HCEC 1CT (cell line): ENCODE data around the gene PTPRT.

ENCODE experiments used
- DNase-seq: peaks from one replicate; pipeline ENCODE4 v3.0.0-alpha.2; 2017

PTPRT gene

DNA sequence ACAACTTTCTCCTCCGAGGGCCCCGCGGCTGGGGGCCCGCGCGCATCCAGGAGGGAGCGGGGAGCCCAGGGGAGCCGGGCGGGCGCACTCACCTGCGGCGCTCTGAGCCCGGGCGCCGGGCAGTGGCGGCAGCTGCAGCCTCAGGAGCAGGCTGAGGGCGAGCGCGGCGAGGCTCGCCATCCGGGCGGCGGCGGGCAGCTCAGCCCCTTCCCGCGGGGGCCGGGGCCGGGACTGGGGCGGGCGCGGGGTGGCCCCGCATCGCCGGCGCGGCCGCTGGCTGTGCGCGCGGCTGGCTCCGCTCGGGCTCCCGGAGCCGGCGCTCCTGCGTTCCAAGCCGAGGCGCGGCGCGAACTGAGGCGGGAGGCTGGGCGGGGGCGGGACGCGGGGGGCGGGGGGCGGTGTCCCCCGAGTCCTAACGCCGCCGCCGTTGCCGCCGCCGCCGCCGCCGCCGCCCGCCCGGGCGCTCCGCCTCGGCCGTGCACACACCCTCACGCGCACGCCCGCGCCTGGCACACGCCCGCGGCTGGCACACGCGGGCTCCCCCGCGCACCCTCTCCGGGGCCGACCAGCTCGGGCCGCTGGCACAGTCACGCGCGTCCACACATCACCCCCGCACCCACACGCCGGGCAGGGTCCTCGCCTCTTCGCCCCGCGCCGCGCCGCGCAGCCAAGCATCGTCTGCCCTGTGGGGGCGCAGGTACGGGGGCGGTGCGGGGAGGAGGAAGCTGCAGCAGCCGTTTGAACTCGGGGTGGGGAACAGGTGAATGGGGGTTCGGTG, at the start of gene PTPRT:
Gene PTPRT (minus strand): TSS at position 353 of the 778 bp plus-strand sequence. CDS start 173 bp downstream, at position 180.
- no peak for DNase-seq

DNA sequence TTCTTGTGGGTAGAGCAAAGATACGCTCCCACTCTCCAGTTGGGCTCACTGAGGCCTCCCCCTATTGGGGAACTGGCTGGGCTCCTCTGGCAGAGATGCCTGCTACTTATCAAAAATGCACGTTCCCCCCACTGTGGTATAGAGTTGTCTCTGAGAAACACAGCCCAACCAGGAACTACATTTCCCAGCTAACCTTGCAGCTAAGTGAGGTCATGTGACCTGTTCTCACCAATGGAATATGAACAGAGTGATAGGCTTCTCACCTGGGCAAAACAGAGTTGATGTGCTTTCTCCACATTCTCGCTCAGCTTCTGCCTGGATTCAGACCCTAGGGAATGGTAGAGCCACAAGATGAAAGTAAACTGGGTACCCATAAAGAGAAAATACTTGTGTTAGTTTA, 49.1 kb upstream of the PTPRT start:
- DNase-seq: no peak

DNA sequence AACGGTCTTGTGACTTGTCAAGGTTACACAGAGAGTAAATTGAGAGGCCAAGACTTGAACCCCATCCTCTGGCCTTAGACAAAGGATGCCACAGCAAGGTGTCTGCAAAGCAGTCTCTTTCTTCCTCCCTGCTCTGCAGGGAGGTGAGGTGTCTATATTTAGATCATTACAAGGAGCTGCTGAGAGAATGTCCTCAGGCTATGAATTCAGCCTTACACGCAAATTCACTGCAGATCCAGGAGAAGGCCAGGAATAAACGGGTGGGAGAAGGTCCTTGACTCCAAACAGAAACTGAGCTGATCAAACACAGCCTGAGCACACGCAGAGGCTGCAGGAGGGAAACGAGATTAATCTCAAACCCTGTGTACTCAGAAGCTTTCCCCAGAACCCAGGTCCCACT, 48.6 kb upstream of the PTPRT start:
- DNase-seq: no peak

DNA sequence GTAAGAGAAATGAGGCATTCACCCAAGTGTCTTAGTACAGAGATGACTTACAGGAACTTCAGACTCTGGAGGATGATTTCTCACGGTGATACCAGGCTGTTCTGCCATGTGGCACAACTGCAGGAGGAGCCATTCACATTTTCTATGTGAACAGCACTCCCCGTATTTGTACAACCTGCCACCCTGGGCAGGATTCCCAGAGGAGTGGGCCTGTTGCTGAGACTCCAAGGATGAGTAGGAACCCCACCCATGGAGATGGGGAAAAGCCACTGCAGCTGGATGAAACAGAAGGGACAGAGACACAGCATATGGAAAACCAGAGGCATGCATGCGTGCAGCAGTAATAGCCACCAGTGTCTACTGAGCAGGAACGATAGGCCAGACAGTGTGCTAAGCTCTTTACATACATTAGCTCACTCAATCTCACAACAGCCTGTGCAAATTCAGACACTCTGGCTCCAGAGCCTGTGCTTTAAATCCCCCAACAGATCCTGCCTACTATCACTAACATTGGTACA, 48.0 kb upstream of the PTPRT start:
- no peak for DNase-seq

DNA sequence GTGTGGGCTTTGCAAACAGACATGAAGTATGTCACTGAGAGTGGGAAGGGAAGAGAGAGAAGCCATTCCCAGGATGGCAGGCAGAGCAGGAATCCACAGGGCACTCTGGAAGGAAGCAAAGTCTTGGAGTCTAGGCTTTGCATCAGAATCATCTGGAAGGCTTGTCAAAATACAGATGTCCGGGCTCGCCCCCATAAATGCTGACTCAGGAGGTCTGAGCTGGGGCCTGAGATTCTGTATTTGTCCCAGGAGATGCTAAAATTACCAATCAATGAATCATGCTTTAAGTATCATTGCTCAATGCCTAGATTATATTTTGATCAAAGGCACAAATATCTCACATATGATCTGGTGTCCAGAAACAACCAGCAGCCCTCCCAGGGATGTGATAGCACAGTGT, 46.3 kb upstream of the PTPRT start:
- DNase-seq: no peak

DNA sequence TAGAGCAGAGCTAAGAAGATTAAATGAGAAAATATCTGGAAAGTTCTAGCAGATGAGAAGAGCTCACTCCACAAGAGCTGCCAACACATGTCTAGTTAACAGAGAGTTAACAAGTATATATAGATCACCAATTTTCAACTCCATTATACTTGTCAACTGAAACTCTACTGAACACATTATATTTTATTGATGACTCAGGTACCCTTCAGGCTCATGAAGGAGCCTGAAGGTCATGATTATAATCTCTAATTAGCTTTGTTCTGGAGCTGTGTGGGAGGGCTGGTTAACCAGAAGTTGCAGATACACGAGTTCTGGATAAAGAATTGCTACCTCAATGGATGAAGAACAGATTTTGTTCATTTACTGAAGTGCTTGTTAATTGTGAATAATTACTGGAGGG, 42.1 kb upstream of the PTPRT start:
- no peak for DNase-seq

DNA sequence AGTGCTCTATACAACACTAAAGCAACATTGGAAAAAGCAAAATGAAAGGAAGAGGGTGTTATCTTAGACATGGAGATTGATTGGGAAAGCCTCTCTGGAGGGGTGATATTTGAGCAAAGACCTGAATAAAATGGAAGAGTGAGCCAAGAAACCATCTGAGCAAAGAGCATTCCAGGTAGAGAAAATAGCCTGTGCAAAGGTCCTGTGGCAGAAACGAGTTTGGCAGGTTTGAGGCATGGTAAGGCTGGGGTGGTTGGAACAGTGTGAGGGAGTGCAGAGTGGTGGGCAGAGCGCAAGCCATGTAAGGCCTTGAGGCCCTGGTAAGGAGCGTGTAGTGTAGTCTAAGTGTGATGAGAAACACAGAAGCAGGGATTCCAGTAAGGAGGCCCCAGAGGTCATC, 40.0 kb upstream of the PTPRT start:
- no peak for DNase-seq

DNA sequence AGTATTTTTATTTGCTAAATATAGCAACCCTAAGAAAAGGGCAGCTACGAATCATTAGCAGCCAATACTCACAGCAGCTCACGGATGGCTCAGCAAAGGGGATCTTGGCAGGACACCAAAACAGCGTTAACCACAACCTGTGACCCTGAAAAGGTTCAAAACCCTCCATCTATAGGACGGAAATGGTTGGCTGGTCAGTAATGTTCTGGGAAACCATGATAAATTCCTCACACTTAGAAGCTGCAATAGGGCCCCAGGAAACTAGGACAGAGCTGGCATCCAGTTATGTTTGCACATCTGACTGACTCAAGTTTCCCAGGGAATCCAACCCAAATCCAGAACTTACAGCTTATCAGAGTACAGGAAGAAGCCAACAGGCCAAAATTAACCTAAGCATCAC, 30.9 kb upstream of the PTPRT start:
- no peak for DNase-seq

DNA sequence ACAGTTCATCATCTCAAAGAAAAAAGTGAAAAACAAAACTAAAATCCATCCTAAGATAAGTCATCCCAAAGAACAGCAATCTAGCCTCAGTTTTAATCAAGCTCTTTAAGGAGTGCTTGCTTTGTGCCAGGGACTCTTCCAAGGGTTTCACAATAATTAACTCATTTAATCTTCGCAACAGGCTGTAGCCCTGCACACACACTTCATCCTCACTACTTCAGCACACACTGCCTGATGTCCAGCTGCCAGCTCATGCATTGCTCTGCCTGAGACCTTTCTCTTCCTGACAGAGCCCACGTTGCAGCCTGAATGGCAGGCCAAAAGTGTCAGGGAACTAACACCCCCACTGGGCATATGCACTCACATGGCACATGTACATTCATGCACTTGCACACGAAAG, 21.2 kb upstream of the PTPRT start:
- no peak for DNase-seq

DNA sequence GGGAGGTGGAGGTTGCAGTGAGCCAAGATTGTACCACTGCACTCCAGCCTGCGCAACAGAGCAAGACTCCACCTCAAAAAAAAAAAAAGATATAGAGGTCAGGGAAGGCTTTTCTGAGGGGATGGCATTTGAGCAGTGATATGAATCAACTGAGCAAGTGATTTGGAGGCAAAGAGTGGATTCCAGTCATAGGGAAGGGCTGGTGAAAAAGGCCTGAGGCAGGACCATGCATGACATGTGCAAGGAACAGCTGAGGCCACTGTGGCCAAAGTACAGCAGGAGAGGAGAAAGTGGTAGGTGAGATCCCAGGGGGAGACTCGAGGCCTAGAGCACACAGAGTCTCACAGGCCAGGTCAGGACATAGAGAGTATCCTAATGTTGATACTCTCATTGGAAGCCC, 20.1 kb upstream of the PTPRT start:
- DNase-seq: no peak

DNA sequence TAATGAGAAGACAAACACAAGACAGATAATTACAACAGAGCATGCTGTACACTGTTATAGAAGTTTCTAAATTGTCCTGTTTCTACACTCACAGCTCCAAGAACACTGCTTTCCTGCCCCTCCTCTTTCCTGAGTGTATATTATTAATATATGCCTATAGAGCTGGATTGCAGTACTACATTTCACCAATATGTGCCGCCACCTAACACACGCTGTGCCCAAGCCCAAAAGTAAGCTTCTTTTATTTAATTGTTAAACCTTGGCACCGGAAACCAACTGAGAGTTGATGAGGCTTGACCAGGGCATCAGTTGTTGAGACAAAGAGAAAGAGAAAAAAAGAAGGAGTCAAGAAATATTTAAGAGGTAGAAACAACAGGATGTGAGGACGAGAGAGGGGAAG, 16.0 kb upstream of the PTPRT start:
- DNase-seq: no peak

DNA sequence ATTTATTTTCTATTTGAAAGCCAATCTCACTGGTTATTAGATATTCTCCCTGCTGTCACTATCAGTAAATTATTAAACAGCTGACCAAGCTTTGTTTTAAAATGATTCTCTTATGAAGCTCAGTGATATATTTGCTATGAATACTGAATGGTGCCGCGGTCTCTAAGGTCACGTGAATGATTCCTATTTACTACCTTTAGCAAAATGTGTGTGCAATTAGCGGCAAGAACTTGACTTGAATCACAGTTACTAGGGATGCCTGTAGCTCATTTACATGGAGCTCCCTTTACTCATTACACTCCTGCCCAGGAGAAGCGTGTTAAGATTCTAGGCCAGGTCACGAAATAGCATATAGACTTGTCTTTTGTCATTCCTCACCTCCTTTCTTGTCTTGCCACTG, 12.4 kb upstream of the PTPRT start:
- DNase-seq: no peak

DNA sequence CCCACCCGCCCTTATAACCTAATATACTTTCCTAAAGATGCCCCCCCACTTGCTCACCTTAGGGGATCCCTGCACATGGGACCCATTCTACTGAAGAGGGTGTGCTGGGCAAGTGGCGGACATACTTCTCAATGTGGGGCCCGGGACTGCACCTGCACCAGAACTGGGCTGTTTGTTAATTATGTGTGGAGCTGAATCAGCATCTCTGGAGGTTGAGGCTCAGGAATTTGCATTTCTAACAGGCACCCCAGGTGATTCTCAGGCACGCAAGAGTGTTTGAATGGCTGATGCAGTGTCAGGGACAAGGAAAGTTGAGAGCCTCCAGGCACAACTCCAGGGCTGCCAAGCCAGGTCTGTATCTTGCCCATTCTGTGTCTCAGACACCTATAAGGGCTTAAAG, 8.9 kb upstream of the PTPRT start:
- no peak for DNase-seq

DNA sequence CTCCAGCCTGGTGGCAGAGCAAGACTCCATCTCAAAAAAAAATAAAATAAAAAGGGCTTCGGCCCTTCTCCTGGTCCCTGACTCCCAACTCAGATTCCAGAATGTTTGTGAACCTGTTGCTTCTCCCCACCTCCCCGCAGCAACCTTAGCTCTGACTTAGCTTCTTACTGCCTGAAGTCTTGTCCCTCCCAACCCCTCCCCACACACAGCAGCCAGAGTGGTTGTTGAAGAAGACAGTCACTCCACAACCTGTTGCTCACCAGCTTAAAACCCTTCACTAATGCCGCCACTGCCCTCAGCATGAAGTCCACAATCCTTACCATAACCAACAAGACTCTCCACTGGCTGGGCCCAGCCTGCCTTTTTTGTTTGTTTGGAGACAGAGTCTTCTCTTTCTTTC, 6.5 kb upstream of the PTPRT start:
- DNase-seq: no peak

DNA sequence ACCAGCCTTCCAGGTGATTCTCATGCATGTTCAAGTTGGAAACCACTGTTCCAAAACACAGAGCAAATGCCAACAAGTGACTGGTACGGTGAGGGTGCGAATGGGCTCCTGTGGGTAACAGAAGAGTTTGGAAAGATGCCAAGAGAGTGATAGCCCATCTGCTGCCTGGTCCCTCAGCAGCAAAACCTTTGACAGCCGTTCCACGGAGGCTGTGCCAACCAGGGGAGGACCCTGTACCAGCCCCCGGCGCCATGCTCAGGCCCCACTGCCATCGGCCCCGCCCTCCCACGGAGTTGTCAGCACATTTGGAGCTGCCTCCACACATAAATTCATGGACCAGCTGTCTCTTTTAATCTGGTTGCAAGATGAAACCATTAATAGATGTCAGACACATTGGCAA, 4.4 kb upstream of the PTPRT start:
- DNase-seq: no peak

DNA sequence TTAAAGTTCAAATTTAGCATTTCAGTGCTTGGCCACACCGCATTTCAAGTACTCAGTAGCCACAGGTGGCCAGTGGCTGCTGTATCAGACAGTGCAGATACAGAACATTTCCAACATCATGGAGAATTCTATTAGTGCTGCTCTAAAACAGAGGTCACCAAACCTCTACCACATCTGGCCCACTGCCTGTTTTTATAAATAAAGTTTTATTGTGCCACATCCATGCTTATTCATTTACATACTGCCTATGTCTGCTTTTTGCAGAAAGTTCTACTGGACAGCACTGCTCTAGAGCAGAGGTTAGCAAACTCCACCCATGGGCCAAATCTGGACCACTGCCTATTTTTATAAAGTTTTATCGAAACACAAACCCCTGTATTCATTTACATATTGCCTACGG, 3.7 kb upstream of the PTPRT start:
- DNase-seq: no peak

DNA sequence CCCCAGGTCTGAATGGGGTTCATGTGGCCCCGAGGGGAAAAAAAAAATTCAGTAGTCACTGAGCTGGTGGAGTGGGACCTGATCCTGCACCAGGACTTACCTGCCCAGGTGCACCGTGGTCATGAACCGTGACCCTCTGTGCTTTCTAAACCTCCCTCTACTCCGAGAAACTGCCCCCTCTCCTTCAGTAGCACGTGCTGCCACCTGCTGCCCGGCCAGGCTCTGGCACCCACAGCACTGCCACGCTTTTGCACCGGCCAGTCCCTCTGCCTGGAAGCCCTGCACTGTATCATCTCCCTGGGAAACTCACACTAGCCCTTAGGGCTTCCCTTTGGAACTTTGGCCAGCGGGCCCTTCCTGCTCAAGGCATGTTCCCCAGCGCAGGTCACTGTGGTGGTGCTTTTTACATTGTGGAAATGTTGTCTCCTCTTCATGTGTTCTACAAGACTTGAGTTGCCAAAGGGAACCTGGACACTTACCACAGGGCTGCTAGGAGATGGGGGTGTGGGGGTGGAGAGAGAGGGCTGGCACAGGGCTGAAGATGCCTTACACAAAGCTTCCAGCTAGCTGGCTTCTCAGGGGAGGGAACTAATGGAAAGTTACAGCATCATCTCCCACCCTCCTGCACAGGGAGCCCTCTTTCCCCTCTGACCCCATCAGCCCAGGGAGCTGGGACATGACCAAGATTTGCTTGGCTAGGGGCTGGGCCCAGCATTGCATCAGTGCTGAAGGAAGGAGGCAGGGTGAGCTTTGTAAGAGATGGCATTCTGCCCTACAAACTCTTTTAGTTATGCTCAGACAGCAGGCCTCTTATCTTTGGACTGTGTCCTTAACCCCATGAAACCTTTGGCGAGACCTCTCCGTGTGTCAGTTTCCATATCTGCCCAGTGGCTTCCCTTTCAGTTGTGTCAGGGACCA, 2.5 kb upstream of the PTPRT start:
- no peak for DNase-seq

DNA sequence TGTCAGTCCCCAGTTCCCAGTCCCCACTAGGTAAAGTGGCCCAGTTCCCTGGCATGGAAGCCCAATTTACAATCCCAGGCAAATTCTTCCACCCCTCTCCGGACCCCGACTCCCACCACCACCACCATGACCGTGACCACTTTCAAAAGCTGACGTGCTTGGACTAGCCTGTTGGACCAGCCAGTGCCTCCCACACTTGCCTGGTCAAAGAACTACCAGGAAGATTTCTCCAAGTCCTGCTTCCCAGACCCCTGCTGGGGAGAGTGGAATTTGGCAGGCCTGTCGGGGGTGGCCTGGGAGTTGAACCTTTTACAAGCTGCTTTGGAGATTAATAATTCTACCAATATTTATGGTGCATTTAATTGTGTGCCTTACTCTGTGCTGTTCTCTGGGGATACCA, 1.4 kb upstream of the PTPRT start:
- DNase-seq: no peak

DNA sequence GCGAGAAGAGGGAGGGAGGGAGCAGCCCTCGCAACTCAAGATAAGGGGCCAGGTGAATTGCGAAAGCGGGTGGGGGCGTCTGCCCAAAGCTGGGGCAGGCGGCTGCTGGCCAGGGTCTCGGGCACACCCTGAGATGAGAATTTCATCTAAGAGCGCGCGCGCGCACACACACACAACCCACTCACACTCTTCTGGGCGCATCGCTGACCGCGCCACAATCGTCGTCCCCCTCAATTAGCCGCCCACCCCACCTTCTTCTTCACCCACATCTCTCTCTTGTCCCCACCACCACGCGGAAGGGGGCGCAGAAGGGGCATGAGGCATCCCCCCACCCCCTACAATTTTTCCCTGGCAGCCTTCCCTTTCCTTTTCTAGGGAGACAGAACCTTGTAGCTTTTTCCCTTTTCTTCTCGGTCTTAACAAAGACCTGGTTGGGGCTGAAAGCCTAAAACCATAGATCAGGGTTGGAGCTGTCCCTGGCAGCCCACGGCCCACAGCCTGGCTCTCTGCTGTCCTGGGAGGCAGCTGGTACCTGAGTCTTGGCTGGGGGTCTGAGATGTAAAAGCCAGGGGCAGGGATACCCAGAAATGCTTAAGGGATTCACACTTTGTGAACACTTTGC, 737 bp upstream of the PTPRT start:
- DNase-seq: no peak

DNA sequence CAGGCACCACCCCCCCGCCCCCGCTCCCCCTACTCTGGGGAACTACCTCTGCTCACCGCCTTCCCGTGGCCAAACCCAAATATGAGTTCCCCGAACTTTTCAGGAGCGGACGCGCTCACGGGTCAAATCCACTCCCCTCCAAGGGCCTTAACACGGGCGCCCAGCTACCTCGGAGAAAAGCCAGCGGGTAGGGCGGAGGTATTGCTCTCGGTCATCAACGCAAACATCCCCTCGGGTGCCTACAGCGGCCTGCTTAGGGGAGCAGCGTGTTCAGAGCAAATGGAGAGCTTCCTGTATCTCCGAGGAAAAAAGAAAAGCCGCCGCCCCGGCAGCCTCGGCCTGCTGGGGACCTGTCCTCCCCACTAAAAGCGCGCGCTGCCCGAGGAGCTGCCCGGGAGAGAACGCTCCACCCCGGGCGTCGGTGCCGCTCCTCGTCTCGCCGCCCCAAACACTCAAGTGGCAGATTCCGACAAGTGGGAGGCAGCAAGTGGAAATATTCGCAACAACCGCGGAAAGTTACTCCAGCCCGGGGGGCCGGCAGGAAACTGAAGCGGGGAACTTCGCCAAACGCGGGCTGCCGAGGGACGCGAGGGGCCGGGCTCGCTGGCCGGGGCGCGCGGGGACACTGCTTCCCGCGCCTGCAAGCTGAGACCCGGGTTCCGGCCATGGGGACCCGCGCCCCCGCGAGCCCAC, 699 bp downstream of the PTPRT start:
- no peak for DNase-seq

DNA sequence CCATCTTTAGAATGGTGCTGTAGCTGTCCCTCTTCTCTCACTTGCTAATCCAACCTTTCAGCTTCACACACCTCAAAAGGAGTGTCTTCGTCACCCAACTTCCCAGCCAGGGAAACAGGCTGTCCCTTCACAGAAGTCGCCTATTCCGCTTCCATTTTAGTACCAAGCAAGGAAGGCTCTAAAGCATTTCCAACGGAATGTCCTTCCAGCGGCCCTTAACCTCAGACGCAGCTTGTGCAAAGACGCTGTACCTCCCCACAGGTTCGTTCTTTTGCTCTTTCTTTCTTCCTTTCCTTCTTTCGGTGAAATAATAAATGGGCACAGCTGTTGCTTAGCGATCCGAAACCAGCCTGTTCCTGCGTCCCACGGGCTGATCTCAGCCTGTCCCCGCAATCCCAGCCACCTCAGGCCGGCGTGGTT, 1.5 kb downstream of the PTPRT start:
- DNase-seq: no peak

DNA sequence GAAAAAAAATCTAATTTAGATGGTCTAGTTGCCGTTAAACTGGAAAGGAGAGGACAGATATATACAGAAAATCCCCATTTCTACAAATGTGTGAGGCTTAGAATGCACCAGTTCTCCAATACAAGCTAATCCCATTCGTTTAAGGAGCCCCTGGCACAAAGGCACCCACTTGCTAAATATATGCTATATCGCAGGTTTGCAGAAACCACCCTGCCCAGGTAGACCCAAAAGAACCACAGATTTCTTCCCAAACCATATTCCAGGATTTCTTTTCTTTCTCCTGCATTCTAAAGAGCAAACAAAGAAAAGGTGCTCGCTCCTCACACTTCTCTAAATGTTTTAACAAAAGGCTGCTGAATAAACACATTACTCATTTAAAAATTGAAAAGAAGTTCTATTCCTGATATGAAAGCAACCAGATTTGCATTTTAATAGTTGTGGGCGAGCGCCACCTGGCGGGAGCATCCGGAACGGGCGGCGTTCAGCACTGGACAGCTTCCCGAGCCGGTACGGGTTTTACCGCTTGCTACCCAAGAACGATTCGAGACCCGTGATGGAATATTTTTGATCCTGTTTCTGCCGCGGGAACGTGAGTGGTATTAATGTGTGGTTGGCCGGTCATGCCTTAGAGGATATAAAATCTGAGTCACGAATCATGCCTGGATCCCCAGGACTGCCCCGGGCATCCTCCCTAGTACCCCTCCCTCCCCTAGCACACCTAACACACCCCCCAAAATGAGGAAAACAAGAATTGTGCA, 2.1 kb downstream of the PTPRT start:
- peak; percentile 28 for DNase-seq
